Right lobe of liver (tissue), 6 donors: Measurements from ENCODE around the gene RRP15. TPM values are rescaled to one million over a fixed set of nuclear protein-coding genes. Genes with fewer than 3 reads are reported as not detected.

Experiments
- ATAC-seq, 4 donors: fragments of 200-7000 bp; cut with Tn5 transposase; one replicate each; pipeline ENCODE4 v1.9.1; 2020; ENCODE audit warnings: mild to moderate bottlenecking in 4 of 4, moderate library complexity in 4 of 4
- DNase-seq, 3 donors: peaks; one replicate each; pipeline ENCODE4 v3.0.0-alpha.2; 2020
- H3K27ac ChIP-seq, 3 donors: fragments of 200-600 bp; one replicate each; pipeline ENCODE4 v1.8.0; 2022
- H3K27me3 ChIP-seq, 2 donors: fragments of 200-600 bp; one replicate each; pipeline ENCODE4 v1.8.0; 2022
- H3K36me3 ChIP-seq, 4 donors: fragments of 200-600 bp; sonication (generic) in 1 of 4; one replicate each; pipeline versions ENCODE4 v1.5.1 to v1.8.0; 2017 to 2022; ENCODE audit warnings: control low read depth in 1 of 4
- H3K4me1 ChIP-seq, 4 donors: fragments of 200-600 bp; sonication (generic) in 1 of 4; one replicate each; pipeline versions ENCODE4 v1.5.1 to v1.8.0; 2017 to 2022; ENCODE audit warnings: control low read depth in 1 of 4
- H3K4me3 ChIP-seq, 3 donors: fragments of 200-600 bp; one replicate each; pipeline ENCODE4 v1.8.0; 2022
- H3K9me3 ChIP-seq, 4 donors: fragments of 200-600 bp; sonication (generic) in 1 of 4; one replicate each; pipeline versions ENCODE4 v1.5.1 to v1.8.0; 2017 to 2022; ENCODE audit warnings: control low read depth in 1 of 4
- CTCF ChIP-seq, 4 donors: fragments of 200-600 bp in 3 of 4; fragments of 450-650 bp in 1 of 4; IDR thresholded peaks; one replicate each; pipeline versions ENCODE4 v1.5.1 to v1.8.0; 2016 to 2022; ENCODE audit warnings: antibody characterized with exemption in 4 of 4, mild to moderate bottlenecking in 2 of 4
- POLR2A ChIP-seq: fragments of 450-650 bp; IDR thresholded peaks from one replicate; pipeline ENCODE4 v1.6.1; 2017; ENCODE audit warnings: antibody characterized with exemption, mild to moderate bottlenecking
- WGBS: methylation state at CpG from one replicate; pipeline ENCODE4 v1.1.6; 2018; ENCODE audit warnings: low coverage, low lambda C conversion rate; ENCODE audit not compliant: insufficient coverage; ENCODE audit errors: missing lambda C conversion rate; 5-methylcytosine and 5-hydroxymethylcytosine counted together
- intact Hi-C, 2 donors: fragments of 100-400 bp; cut with DNase I; formaldehyde crosslinking; loops; one replicate each; pipeline versions ENCODE4 v1.11.2 to v1.14.1; 2022
- total RNA-seq, 6 experiments: library from RNA; depleted of rRNA in 2 of 6; stranded (reverse); fragments of >200 nt in 2 of 6; fragmentation: NEBNext Ultra II Directional in 3 of 6; extraction: Animal tissue kit (Norgen Biotek cat#: 25700) in 3 of 6; gene quantifications; one replicate each; pipeline versions ENCODE4 v1.1.0 to v1.2.4, GENCODE V29; 2016 to 2023
- donor health status: DM: no; HTN: yes; CAD: no.
- donor health status: DM: no; HTN: no; CAD: no.
- donor health status: DM: no; HTN: no; CAD: no.
- donor health status: DM: no; HTN: yes; CAD: no.
- donor health status: DM: no; HTN: yes; CAD: no.

Gene RRP15
- total RNA-seq, 6 experiments from 2014 or later = 2.6 to 10.0 (median 5.4) TPM

- intact Hi-C loops = no loop called here
- no peaks in the 10 kb centered on the region for H3K27me3 ChIP-seq
Measured at GRCh38 chr1:218250492-218250891, 34.6 kb upstream of the RRP15 start.

GRCh38 chr1:218254296-218254946 lies 30.7 kb upstream of the RRP15 start:
- intact Hi-C loops = no loop called here
- no peak overlapping the region for H3K27ac ChIP-seq
- no peaks in the 10 kb centered on the region for H3K9me3 ChIP-seq
- no peak overlapping the region for H3K4me3 ChIP-seq
- H3K36me3 ChIP-seq = no peaks in the 10 kb centered on the region
- WGBS = 31% methylated on average over 6 of the region's 8 CpGs
- ATAC-seq = no peak
- no peaks in the 10 kb centered on the region for H3K27me3 ChIP-seq
- TF ChIP-seq POLR2A = no peak
- no peak for TF ChIP-seq CTCF (IDR thresholded peaks at IDR 0.05)
- H3K4me1 ChIP-seq = no peaks in the 10 kb centered on the region
- no peak for DNase-seq

More at GRCh38 chr1:218250492-218250891, 34.6 kb upstream of the RRP15 start:
- Histone ChIP-seq H3K4me1 (no peaks in the 10 kb centered on the region), H3K27ac (no peak overlapping the region), H3K9me3 (no peaks in the 10 kb centered on the region), H3K4me3 (no peak overlapping the region), H3K36me3 (no peaks in the 10 kb centered on the region)
- ATAC-seq = no peak
- TF ChIP-seq POLR2A = no peak
- no peak for TF ChIP-seq CTCF (IDR thresholded peaks at IDR 0.05)
- 46% methylated on average over 4 of the region's 4 CpGs for WGBS
- DNase-seq = no peak

GRCh38 chr1:218255090-218255489 lies 30.0 kb upstream of the RRP15 start:
- DNase-seq = no peak
- H3K27ac ChIP-seq = no peak overlapping the region
- no peak for ATAC-seq

GRCh38 chr1:218257371-218257770 lies 27.7 kb upstream of the RRP15 start:
- H3K27ac ChIP-seq = no peak overlapping the region
- no peak for DNase-seq
- H3K4me1 ChIP-seq = no peaks in the 10 kb centered on the region
- ATAC-seq = no peak
- WGBS = 3% methylated on average over 1 of the region's 1 CpG
- no peaks in the 10 kb centered on the region for H3K27me3 ChIP-seq
- H3K36me3 ChIP-seq = no peaks in the 10 kb centered on the region
- H3K4me3 ChIP-seq = no peak overlapping the region
- intact Hi-C loops = no loop called here
- TF ChIP-seq CTCF (IDR thresholded peaks at IDR 0.05) (no peak), POLR2A (no peak)
- H3K9me3 ChIP-seq = no peaks in the 10 kb centered on the region

More at GRCh38 chr1:218255090-218255489, 30.0 kb upstream of the RRP15 start:
- 52% methylated on average over 2 of the region's 2 CpGs for WGBS
- intact Hi-C loops = no loop called here
- TF ChIP-seq CTCF (IDR thresholded peaks at IDR 0.05) (no peak), POLR2A (no peak)
- no peaks in the 10 kb centered on the region for H3K36me3 ChIP-seq
- H3K4me3 ChIP-seq = no peak overlapping the region
- H3K27me3 ChIP-seq = no peaks in the 10 kb centered on the region
- H3K4me1 ChIP-seq = no peaks in the 10 kb centered on the region
- H3K9me3 ChIP-seq = no peaks in the 10 kb centered on the region
